Measurements from ENCODE around the gene CCDC194.

DNA sequence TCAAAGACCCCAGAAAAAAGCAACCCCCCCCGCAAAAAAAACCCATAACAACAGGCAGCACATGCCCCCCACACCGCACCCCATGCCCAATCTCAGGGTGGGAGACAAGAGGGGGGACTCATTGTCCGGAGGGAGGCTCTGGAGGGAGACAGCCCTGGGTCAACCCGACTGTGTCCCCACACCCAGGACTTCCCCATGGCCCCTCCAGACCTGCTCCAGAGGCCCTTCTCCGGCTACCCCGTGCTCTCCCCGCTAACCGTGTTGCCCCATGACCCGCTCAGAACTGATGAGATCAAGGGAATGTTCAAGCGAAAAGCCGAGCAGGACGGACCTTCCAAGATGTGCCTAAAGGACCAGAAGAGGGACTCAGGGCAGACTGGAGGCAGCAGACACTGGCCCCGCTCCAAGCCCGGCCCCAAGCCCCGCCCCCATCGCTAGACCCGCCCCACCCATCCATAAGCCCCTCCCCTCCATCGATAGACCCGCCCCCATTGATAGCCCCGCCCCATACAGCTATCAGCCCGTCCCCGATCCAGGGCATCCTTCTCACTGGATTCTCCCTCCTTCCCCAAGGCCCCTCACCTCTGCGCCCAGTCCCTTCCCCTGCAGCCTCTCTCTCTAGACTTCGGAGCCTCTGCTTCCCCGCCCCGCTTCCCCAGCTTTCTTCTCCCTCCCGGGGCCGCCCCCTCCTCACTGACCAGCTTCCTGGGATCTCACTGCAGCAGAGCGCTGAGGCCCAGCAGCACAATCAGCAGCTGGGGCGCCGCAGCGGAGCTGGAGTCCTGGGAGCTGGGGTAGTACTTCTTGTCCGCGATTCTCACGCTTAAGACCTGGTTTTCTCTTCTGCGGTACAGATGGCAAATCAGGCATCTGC, 9.2 kb upstream of the CCDC194 start:
- no peak for TF ChIP-seq SUZ12 (IDR thresholded peaks at IDR 0.05)
- no peak for TF ChIP-seq FOXA1 (IDR thresholded peaks at IDR 0.05)
- TF ChIP-seq SP1 (IDR thresholded peaks at IDR 0.05): no peak
- no peak for TF ChIP-seq FOXM1 (IDR thresholded peaks at IDR 0.05; ENCODE audit: borderline replicate concordance)
